ENCODE results near the gene AXIN2.

DNA sequence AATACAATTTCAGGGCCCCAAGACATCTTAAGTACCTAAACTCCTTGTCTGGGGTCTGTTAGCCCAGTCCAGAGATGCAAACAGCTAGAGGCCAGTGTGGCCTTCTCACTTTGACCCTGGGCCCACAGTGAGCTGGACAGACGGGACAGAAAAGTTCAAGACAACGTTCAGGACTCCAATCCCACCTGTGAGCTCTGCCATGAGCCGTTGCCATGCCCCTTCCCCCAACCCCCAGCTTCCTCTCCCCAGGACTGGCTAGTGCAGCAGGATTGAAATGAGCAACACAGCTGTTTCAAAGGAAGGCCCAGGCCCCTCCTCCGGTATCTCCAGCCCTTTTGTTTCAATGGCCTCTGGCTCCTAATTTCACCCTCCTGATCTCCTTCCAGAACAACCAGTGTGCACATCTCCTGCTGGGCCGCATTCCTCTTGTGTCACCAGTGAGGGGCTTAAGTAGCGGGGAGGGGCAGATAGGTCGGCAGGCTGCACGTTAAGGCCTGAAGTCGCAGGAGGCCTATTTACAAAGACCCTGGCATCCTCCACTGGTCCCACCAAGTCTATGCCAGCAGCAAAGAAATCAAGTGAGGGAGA is 11.3 kb downstream of the AXIN2 start:
- TF ChIP-seq, protein P1, sequence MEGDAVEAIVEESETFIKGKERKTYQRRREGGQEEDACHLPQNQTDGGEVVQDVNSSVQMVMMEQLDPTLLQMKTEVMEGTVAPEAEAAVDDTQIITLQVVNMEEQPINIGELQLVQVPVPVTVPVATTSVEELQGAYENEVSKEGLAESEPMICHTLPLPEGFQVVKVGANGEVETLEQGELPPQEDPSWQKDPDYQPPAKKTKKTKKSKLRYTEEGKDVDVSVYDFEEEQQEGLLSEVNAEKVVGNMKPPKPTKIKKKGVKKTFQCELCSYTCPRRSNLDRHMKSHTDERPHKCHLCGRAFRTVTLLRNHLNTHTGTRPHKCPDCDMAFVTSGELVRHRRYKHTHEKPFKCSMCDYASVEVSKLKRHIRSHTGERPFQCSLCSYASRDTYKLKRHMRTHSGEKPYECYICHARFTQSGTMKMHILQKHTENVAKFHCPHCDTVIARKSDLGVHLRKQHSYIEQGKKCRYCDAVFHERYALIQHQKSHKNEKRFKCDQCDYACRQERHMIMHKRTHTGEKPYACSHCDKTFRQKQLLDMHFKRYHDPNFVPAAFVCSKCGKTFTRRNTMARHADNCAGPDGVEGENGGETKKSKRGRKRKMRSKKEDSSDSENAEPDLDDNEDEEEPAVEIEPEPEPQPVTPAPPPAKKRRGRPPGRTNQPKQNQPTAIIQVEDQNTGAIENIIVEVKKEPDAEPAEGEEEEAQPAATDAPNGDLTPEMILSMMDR (IDR thresholded peaks at IDR 0.05): no peak
- TF ChIP-seq POLR2A (IDR thresholded peaks at IDR 0.05): no peak

All from ovary (tissue), 3 donors.